HUES6 (cell line): ENCODE data around the gene ARG2.

Source experiments
- H3K27ac ChIP-seq: 2 replicates; pipeline ENCODE4 v1.7.0; 2013; ENCODE audit warnings: low read depth, mild to moderate bottlenecking, low read length, inconsistent platforms
- H3K27me3 ChIP-seq: 2 replicates; pipeline ENCODE4 v1.6.1; 2013; ENCODE audit warnings: low read length; ENCODE audit not compliant: control insufficient read depth, insufficient read depth
- H3K36me3 ChIP-seq: 2 replicates; pipeline ENCODE4 v1.6.1; 2013; ENCODE audit warnings: low read length; ENCODE audit not compliant: control insufficient read depth, insufficient read depth
- H3K4me1 ChIP-seq: 2 replicates; pipeline ENCODE4 v1.6.1; 2013; ENCODE audit warnings: low read length; ENCODE audit not compliant: control insufficient read depth, insufficient read depth
- H3K4me3 ChIP-seq: 2 replicates; pipeline ENCODE4 v1.5.1; 2013; ENCODE audit warnings: low read depth, low read length
- H3K9ac ChIP-seq: one replicate; pipeline ENCODE4 v1.6.1; 2013; ENCODE audit warnings: mild to moderate bottlenecking, low read length
- H3K9me3 ChIP-seq: 2 replicates; pipeline ENCODE4 v1.6.1; 2013; ENCODE audit warnings: low read depth, low read length; ENCODE audit not compliant: control insufficient read depth, insufficient read depth

ARG2 gene

GRCh38 chr14:67666750-67667449 lies 47.2 kb downstream of the ARG2 start:
- Histone ChIP-seq H3K27me3 (no peaks in the 10 kb centered on the region), H3K27ac (no peak overlapping the region), H3K36me3 (peaks cover 2% of the 10 kb centered on the region; the same call in 1 of the 2 replicates), H3K9ac (no peak overlapping the region), H3K4me1 (peaks cover 8% of the 10 kb centered on the region), H3K4me3 (no peak overlapping the region), H3K9me3 (no peaks in the 10 kb centered on the region)

GRCh38 chr14:67668559-67668958 lies 48.8 kb downstream of the ARG2 start:
- H3K9ac ChIP-seq: no peak overlapping the region
- no peak overlapping the region for H3K4me3 ChIP-seq
- H3K36me3 ChIP-seq: no peaks in the 10 kb centered on the region
- H3K9me3 ChIP-seq: no peaks in the 10 kb centered on the region
- H3K27me3 ChIP-seq: no peaks in the 10 kb centered on the region
- peaks cover 12% of the 10 kb centered on the region for H3K4me1 ChIP-seq
- no peak overlapping the region for H3K27ac ChIP-seq

- H3K4me3 ChIP-seq: peak overlapping the region; percentile 94
- no peak overlapping the region for H3K27ac ChIP-seq
- H3K27me3 ChIP-seq: no peaks in the 10 kb centered on the region
- H3K4me1 ChIP-seq: peaks cover 11% of the 10 kb centered on the region
- peak overlapping the region; percentile 100 for H3K9ac ChIP-seq
- no peaks in the 10 kb centered on the region for H3K9me3 ChIP-seq
- peaks cover 16% of the 10 kb centered on the region for H3K36me3 ChIP-seq
These were observed 53.7 kb downstream of the ARG2 start for GRCh38 chr14:67673451-67673850.

- Histone ChIP-seq H3K4me3 (peak overlapping the region; percentile 94), H3K9ac (peak overlapping the region; percentile 100), H3K4me1 (peaks cover 4% of the 10 kb centered on the region; the same call in 1 of the 2 replicates), H3K27me3 (no peaks in the 10 kb centered on the region), H3K9me3 (no peaks in the 10 kb centered on the region), H3K36me3 (peaks cover 23% of the 10 kb centered on the region), H3K27ac (peak overlapping the region; percentile 100)
These were observed 54.4 kb downstream of the ARG2 start for GRCh38 chr14:67674139-67674479.

- H3K36me3 ChIP-seq: peaks cover 24% of the 10 kb centered on the region
- H3K4me1 ChIP-seq: peaks cover 4% of the 10 kb centered on the region; the same call in 1 of the 2 replicates
- no peaks in the 10 kb centered on the region for H3K9me3 ChIP-seq
- H3K27me3 ChIP-seq: no peaks in the 10 kb centered on the region
- H3K9ac ChIP-seq: peak within 1 kb of the TSS; percentile 100
- peak within 1 kb of the TSS; percentile 100 for H3K27ac ChIP-seq
- H3K4me3 ChIP-seq: peak within 1 kb of the TSS; percentile 94
These were observed 54.9 kb downstream of the ARG2 start, which contains the start of gene VTI1B for GRCh38 chr14:67674480-67675218. VTI1B (minus strand) TSS chr14:67674632; CDS start chr14:67674489, 143 bp downstream.

GRCh38 chr14:67675219-67675582 lies 55.5 kb downstream of the ARG2 start:
- peak overlapping the region; percentile 94 for H3K4me3 ChIP-seq
- H3K27ac ChIP-seq: peak overlapping the region; percentile 100; the same call in 1 of the 2 replicates
- H3K4me1 ChIP-seq: peaks cover 4% of the 10 kb centered on the region; the same call in 1 of the 2 replicates
- H3K9me3 ChIP-seq: no peaks in the 10 kb centered on the region
- H3K27me3 ChIP-seq: no peaks in the 10 kb centered on the region
- H3K9ac ChIP-seq: peak overlapping the region; percentile 100
- peaks cover 30% of the 10 kb centered on the region for H3K36me3 ChIP-seq

- Histone ChIP-seq H3K36me3 (peaks cover 65% of the 10 kb centered on the region), H3K4me1 (no peaks in the 10 kb centered on the region)
These were observed 59.3 kb downstream of the ARG2 start for GRCh38 chr14:67679006-67679405.

GRCh38 chr14:67680121-67680602 lies 60.4 kb downstream of the ARG2 start:
- Histone ChIP-seq H3K27me3 (no peaks in the 10 kb centered on the region), H3K9ac (no peak overlapping the region), H3K4me3 (no peak overlapping the region), H3K9me3 (no peaks in the 10 kb centered on the region), H3K36me3 (peaks cover 77% of the 10 kb centered on the region), H3K27ac (no peak overlapping the region), H3K4me1 (no peaks in the 10 kb centered on the region)

More at GRCh38 chr14:67679006-67679405, 59.3 kb downstream of the ARG2 start:
- Histone ChIP-seq H3K27me3 (no peaks in the 10 kb centered on the region), H3K9ac (no peak overlapping the region), H3K9me3 (no peaks in the 10 kb centered on the region), H3K27ac (no peak overlapping the region), H3K4me3 (no peak overlapping the region)

- H3K36me3 ChIP-seq: peaks cover 85% of the 10 kb centered on the region
- no peaks in the 10 kb centered on the region for H3K9me3 ChIP-seq
- H3K4me3 ChIP-seq: no peak overlapping the region
- H3K27ac ChIP-seq: no peak overlapping the region
- no peaks in the 10 kb centered on the region for H3K4me1 ChIP-seq
- H3K9ac ChIP-seq: no peak overlapping the region
- no peaks in the 10 kb centered on the region for H3K27me3 ChIP-seq
These were observed 61.2 kb downstream of the ARG2 start for GRCh38 chr14:67680941-67681340.

GRCh38 chr14:67683842-67684241 lies 64.1 kb downstream of the ARG2 start:
- Histone ChIP-seq H3K9me3 (no peaks in the 10 kb centered on the region), H3K27ac (no peak overlapping the region), H3K36me3 (peaks cover 93% of the 10 kb centered on the region), H3K4me3 (no peak overlapping the region), H3K4me1 (no peaks in the 10 kb centered on the region), H3K9ac (no peak overlapping the region), H3K27me3 (no peaks in the 10 kb centered on the region)

- H3K27ac ChIP-seq: no peak overlapping the region
- H3K27me3 ChIP-seq: no peaks in the 10 kb centered on the region
- peaks cover 85% of the 10 kb centered on the region for H3K36me3 ChIP-seq
- no peaks in the 10 kb centered on the region for H3K4me1 ChIP-seq
- H3K4me3 ChIP-seq: no peak overlapping the region
- H3K9me3 ChIP-seq: no peaks in the 10 kb centered on the region
- no peak overlapping the region for H3K9ac ChIP-seq
These were observed 70.3 kb downstream of the ARG2 start for GRCh38 chr14:67690011-67690410.
